Caco-2 (cell line): ENCODE measurements around the gene MYO5B. TPM values are rescaled to one million over a fixed set of nuclear protein-coding genes. Genes with fewer than 3 reads are reported as not detected.

ENCODE experiments used
- BruUV-seq: library from RNA; stranded (reverse); fragments of 400-500 nt; replicated peaks from 2 replicates; lab custom pipeline; 2021; lab: Mats Ljungman, UMichigan
- CTCF ChIA-PET: fragments of 300-600 bp; sonication (Branson Sonifier 250); formaldehyde crosslinking; loops from one replicate; lab custom pipeline; 2022; ENCODE audit warnings: antibody characterized with exemption; lab: Charles Lee
- POLR2A ChIA-PET: fragments of 300-600 bp; sonication (Branson Sonifier 250); formaldehyde crosslinking; loops from one replicate; lab custom pipeline; 2022; ENCODE audit warnings: antibody characterized with exemption; lab: Charles Lee
- DNase-seq, 2 experiments: peaks; one replicate each; pipeline versions ENCODE4 v3.0.0 to v3.0.0-alpha.2; 2020 to 2022
- H3K27me3 ChIP-seq: replicated peaks from 2 replicates; pipeline ENCODE4 v1.6.0; 2011; ENCODE audit warnings: low read length; ENCODE audit not compliant: control insufficient read depth, insufficient read depth
- H3K36me3 ChIP-seq: 2 replicates; pipeline ENCODE4 v1.5.1; 2011; ENCODE audit warnings: low read length; ENCODE audit not compliant: control insufficient read depth, insufficient read depth
- H3K4me1 ChIP-seq: fragments of 250-450 bp; sonication (Bioruptor Pico); 2 replicates; pipeline ENCODE4 v1.5.1; 2020; ENCODE audit warnings: mild to moderate bottlenecking
- H3K4me3 ChIP-seq: 2 replicates; pipeline ENCODE4 v1.5.1; 2011; ENCODE audit warnings: low read depth, mild to moderate bottlenecking, control low read depth, low read length
- H3K9me3 ChIP-seq: fragments of 250-450 bp; sonication (Bioruptor Pico); 2 replicates; pipeline ENCODE4 v1.5.1; 2020; ENCODE audit warnings: mild to moderate bottlenecking, moderate library complexity
- H3K27ac Mint-ChIP-seq: one replicate; pipeline ENCODE4 v1.8.0; 2022; ENCODE audit warnings: mixed read lengths; ENCODE audit not compliant: unreplicated experiment
- H3K27me3 Mint-ChIP-seq: one replicate; pipeline ENCODE4 v1.8.0; 2022; ENCODE audit warnings: mixed read lengths; ENCODE audit not compliant: insufficient read depth, unreplicated experiment
- H3K36me3 Mint-ChIP-seq: one replicate; pipeline ENCODE4 v1.8.0; 2022; ENCODE audit warnings: mild to moderate bottlenecking, mixed read lengths; ENCODE audit not compliant: insufficient read depth, unreplicated experiment
- H3K4me1 Mint-ChIP-seq: one replicate; pipeline ENCODE4 v1.8.0; 2022; ENCODE audit warnings: low read depth, mixed read lengths; ENCODE audit not compliant: unreplicated experiment
- H3K4me3 Mint-ChIP-seq: one replicate; pipeline ENCODE4 v1.8.0; 2022; ENCODE audit warnings: mild to moderate bottlenecking, moderate library complexity, mixed read lengths; ENCODE audit not compliant: unreplicated experiment
- H3K9me3 Mint-ChIP-seq: one replicate; pipeline ENCODE4 v1.8.0; 2022; ENCODE audit warnings: mixed read lengths; ENCODE audit not compliant: unreplicated experiment
- CTCF ChIP-seq, 2 experiments: fragments of 200-600 bp in 1 of 2; IDR thresholded peaks; 1 replicate in 1 of 2; 2 replicates in 1 of 2; pipeline versions ENCODE4 v1.5.1 to v1.8.0; 2011 to 2022; ENCODE audit warnings: antibody characterized with exemption in 1 of 2, control low read depth in 1 of 2, inconsistent platforms in 1 of 2, low read depth in 1 of 2, low read length in 1 of 2, mild to moderate bottlenecking in 1 of 2, moderate library complexity in 1 of 2; ENCODE audit not compliant: insufficient read depth in 1 of 2, severe bottlenecking in 1 of 2, unreplicated experiment in 1 of 2
- intact Hi-C: fragments of 100-400 bp; cut with micrococcal nuclease; formaldehyde crosslinking; loops from one replicate; pipeline ENCODE4 v1.10.0; 2022; ENCODE audit not compliant: unreplicated experiment
- total RNA-seq: library from RNA; stranded (reverse); gene quantifications from 2 replicates; pipeline ENCODE4 v1.2.3, GENCODE V29; 2022

The MYO5B gene
- total RNA-seq, 1 experiment from 2014 or later: 28.3 TPM

- ChIA-PET CTCF (no interaction called here), POLR2A (no interaction called here)
- no peaks in the 10 kb centered on the region for H3K36me3 ChIP-seq
- peaks cover 34% of the 10 kb centered on the region for H3K4me1 ChIP-seq
- intact Hi-C loops: no loop called here
- BruUV-seq: no TSS peak
- no peaks in the 10 kb centered on the region for H3K36me3 Mint-ChIP-seq
- no peaks in the 10 kb centered on the region for H3K27me3 ChIP-seq
- H3K4me3 ChIP-seq: no peak overlapping the region
- no peak for TF ChIP-seq CTCF (IDR thresholded peaks at IDR 0.05; ENCODE audit: insufficient read depth in 1 of 2, low read depth in 1 of 2, low read length in 1 of 2, severe bottlenecking in 1 of 2, unreplicated experiment in 1 of 2)
- H3K27ac Mint-ChIP-seq: no peak overlapping the region
- no peak for DNase-seq
- no peaks in the 10 kb centered on the region for H3K9me3 ChIP-seq
- peaks cover 33% of the 10 kb centered on the region for H3K4me1 Mint-ChIP-seq
- H3K4me3 Mint-ChIP-seq: no peak overlapping the region
- no peaks in the 10 kb centered on the region for H3K27me3 Mint-ChIP-seq
- no peaks in the 10 kb centered on the region for H3K9me3 Mint-ChIP-seq
These were observed 39.5 kb downstream of the MYO5B start for GRCh38 chr18:50155406-50155805.

GRCh38 chr18:50154420-50154819 is 40.5 kb downstream of the MYO5B start:
- intact Hi-C loops: no loop called here
- no peak overlapping the region for H3K27ac Mint-ChIP-seq
- no peaks in the 10 kb centered on the region for H3K27me3 ChIP-seq
- no peaks in the 10 kb centered on the region for H3K9me3 ChIP-seq
- BruUV-seq: no TSS peak
- H3K9me3 Mint-ChIP-seq: no peaks in the 10 kb centered on the region
- H3K36me3 ChIP-seq: no peaks in the 10 kb centered on the region
- no peak for TF ChIP-seq CTCF (IDR thresholded peaks at IDR 0.05; ENCODE audit: insufficient read depth in 1 of 2, low read depth in 1 of 2, low read length in 1 of 2, severe bottlenecking in 1 of 2, unreplicated experiment in 1 of 2)
- peaks cover 28% of the 10 kb centered on the region for H3K4me1 Mint-ChIP-seq
- no peaks in the 10 kb centered on the region for H3K36me3 Mint-ChIP-seq
- H3K4me3 ChIP-seq: no peak overlapping the region
- peaks cover 24% of the 10 kb centered on the region for H3K4me1 ChIP-seq
- no peaks in the 10 kb centered on the region for H3K27me3 Mint-ChIP-seq
- POLR2A ChIA-PET: no interaction called here
- CTCF ChIA-PET: no interaction called here
- H3K4me3 Mint-ChIP-seq: no peak overlapping the region
- peak in 1 of 2 experiments; percentile 2 for DNase-seq

- Histone ChIP-seq H3K36me3 (no peaks in the 10 kb centered on the region), H3K9me3 (no peaks in the 10 kb centered on the region), H3K27me3 (no peaks in the 10 kb centered on the region), H3K4me1 (peaks cover 12% of the 10 kb centered on the region), H3K4me3 (no peak overlapping the region)
- Mint-ChIP-seq H3K27ac (no peak overlapping the region), H3K27me3 (no peaks in the 10 kb centered on the region), H3K4me1 (peaks cover 16% of the 10 kb centered on the region), H3K36me3 (no peaks in the 10 kb centered on the region), H3K4me3 (no peak overlapping the region), H3K9me3 (no peaks in the 10 kb centered on the region)
- no TSS peak for BruUV-seq
- ChIA-PET CTCF (no interaction called here), POLR2A (no interaction called here)
- no peak for DNase-seq
- intact Hi-C loops: no loop called here
- TF ChIP-seq CTCF (IDR thresholded peaks at IDR 0.05; ENCODE audit: insufficient read depth in 1 of 2, low read depth in 1 of 2, low read length in 1 of 2, severe bottlenecking in 1 of 2, unreplicated experiment in 1 of 2): no peak
These were observed 42.0 kb downstream of the MYO5B start for GRCh38 chr18:50152900-50153299.
